Gastroesophageal sphincter (tissue), 4 donors: ENCODE data around the gene IPO4. TPM values are rescaled to one million over a fixed set of nuclear protein-coding genes. Genes with fewer than 3 reads are reported as not detected.

Source experiments
- ATAC-seq: fragments of 150-250 bp; one replicate; pipeline ENCODE4 v1.9.1; 2016; ENCODE audit warnings: mild to moderate bottlenecking, moderate library complexity
- H3K27ac ChIP-seq, 4 donors: fragments of 200-600 bp; sonication (generic) in 3 of 4; 1 replicate in 3 of 4; 2 replicates in 1 of 4; pipeline ENCODE4 v1.5.1; 2016 to 2019
- H3K27me3 ChIP-seq: fragments of 200-600 bp; sonication (generic); one replicate; pipeline ENCODE4 v1.5.1; 2019
- H3K36me3 ChIP-seq, 2 donors: fragments of 200-600 bp; sonication (generic); one replicate each; pipeline ENCODE4 v1.5.1; 2019; ENCODE audit warnings: control low read depth in 1 of 2
- H3K4me1 ChIP-seq, 3 donors: fragments of 200-600 bp; sonication (generic); 1 replicate in 2 of 3; 2 replicates in 1 of 3; pipeline ENCODE4 v1.5.1; 2016 to 2019; ENCODE audit warnings: control low read depth in 2 of 3
- H3K4me3 ChIP-seq, 2 donors: fragments of 200-600 bp; sonication (generic); one replicate each; pipeline ENCODE4 v1.5.1; 2019; ENCODE audit warnings: mild to moderate bottlenecking in 1 of 2, moderate library complexity in 1 of 2
- H3K9me3 ChIP-seq, 3 donors: fragments of 200-600 bp; sonication (generic); one replicate each; pipeline ENCODE4 v1.5.1; 2017 to 2019; ENCODE audit warnings: control low read depth in 2 of 3
- CTCF ChIP-seq, 4 experiments: fragments of 200-600 bp in 2 of 4; fragments of 450-650 bp in 2 of 4; sonication (generic) in 1 of 4; IDR thresholded peaks; one replicate each; pipeline ENCODE4 v1.5.1; 2017 to 2019; ENCODE audit warnings: antibody characterized with exemption in 4 of 4, mild to moderate bottlenecking in 2 of 4, moderate library complexity in 2 of 4
- EP300 ChIP-seq: sonication (generic); formaldehyde crosslinking; IDR thresholded peaks from one replicate; pipeline ENCODE4 v1.6.1; 2017; ENCODE audit warnings: antibody characterized with exemption, mild to moderate bottlenecking
- POLR2A ChIP-seq, 2 donors: fragments of 450-650 bp; IDR thresholded peaks; one replicate each; pipeline ENCODE4 v1.6.1; 2017; ENCODE audit warnings: antibody characterized with exemption in 2 of 2, mild to moderate bottlenecking in 2 of 2, moderate library complexity in 1 of 2
- POLR2AphosphoS5 ChIP-seq: sonication (generic); formaldehyde crosslinking; IDR thresholded peaks from one replicate; pipeline ENCODE4 v1.6.1; 2017; ENCODE audit warnings: antibody characterized with exemption
- WGBS, 2 donors: methylation state at CpG; one replicate each; pipeline ENCODE4 v1.1.5; 2018; ENCODE audit warnings: low coverage in 1 of 2; 5-methylcytosine and 5-hydroxymethylcytosine counted together
- total RNA-seq, 4 donors: library from RNA; depleted of rRNA; stranded (reverse); fragments of >200 nt; gene quantifications; one replicate each; pipeline ENCODE4 v1.1.0, GENCODE V29; 2016

Gene IPO4
- total RNA-seq, 4 donors from 2014 or later = 16.8 to 31.6 (median 27.0) TPM

- no peaks in the 10 kb centered on the region for H3K27me3 ChIP-seq
- no peaks in the 10 kb centered on the region for H3K9me3 ChIP-seq
- peaks cover 0 to 70% of the 10 kb centered on the region in 2 donors for H3K36me3 ChIP-seq
- no peak for ATAC-seq
- H3K4me3 ChIP-seq = peak overlapping the region in 1 of 2 donors; percentile 77
- peaks cover 0 to 30% (median 10%) of the 10 kb centered on the region in 3 donors for H3K4me1 ChIP-seq
- WGBS, 2 donors = 0% methylated on average over 3 of the region's 3 CpGs; no CpG with 5 or more reads in 1 of the 2 donors
- no peak for TF ChIP-seq POLR2AphosphoS5
- TF ChIP-seq POLR2A (IDR thresholded peaks at IDR 0.05) = no peak
- TF ChIP-seq EP300 = no peak
- TF ChIP-seq CTCF (IDR thresholded peaks at IDR 0.05) = no peak
- H3K27ac ChIP-seq = peak overlapping the region in 3 of 4 donors; percentile 72 to 83 (median 81)
Observed at GRCh38 chr14:24189059-24189375, 401 bp upstream of the IPO4 start.

- no peaks in the 10 kb centered on the region for H3K9me3 ChIP-seq
- ATAC-seq = no peak
- H3K4me1 ChIP-seq = peaks cover 0 to 28% (median 10%) of the 10 kb centered on the region in 3 donors
- TF ChIP-seq CTCF (IDR thresholded peaks at IDR 0.05) (no peak), POLR2AphosphoS5 (no peak), EP300 (no peak), POLR2A (IDR thresholded peaks at IDR 0.05) (no peak)
- H3K4me3 ChIP-seq = peak overlapping the region in 1 of 2 donors; percentile 77
- WGBS, 2 donors = 100% methylated on average over 1 of the region's 2 CpGs; no CpG with 5 or more reads in 1 of the 2 donors
- H3K36me3 ChIP-seq = peaks cover 0 to 70% of the 10 kb centered on the region in 2 donors
- H3K27ac ChIP-seq = peak overlapping the region in 3 of 4 donors; percentile 72 to 83 (median 81)
- H3K27me3 ChIP-seq = no peaks in the 10 kb centered on the region
Observed at GRCh38 chr14:24187539-24187915, 1.1 kb downstream of the IPO4 start.

GRCh38 chr14:24186831-24187538 is 1.6 kb downstream of the IPO4 start:
- H3K27ac ChIP-seq = no peak overlapping the region
- TF ChIP-seq CTCF (IDR thresholded peaks at IDR 0.05) = no peak
- no peaks in the 10 kb centered on the region for H3K9me3 ChIP-seq
- peaks cover 0 to 22% (median 10%) of the 10 kb centered on the region in 3 donors for H3K4me1 ChIP-seq
- no peak overlapping the region for H3K4me3 ChIP-seq
- no peaks in the 10 kb centered on the region for H3K27me3 ChIP-seq
- WGBS, 2 donors = 80 to 97% methylated on average over 1 to 6 of the region's 10 CpGs
- H3K36me3 ChIP-seq = peaks cover 0 to 70% of the 10 kb centered on the region in 2 donors
- no peak for ATAC-seq

GRCh38 chr14:24185741-24186140 is 2.9 kb downstream of the IPO4 start:
- Histone ChIP-seq H3K9me3 (no peaks in the 10 kb centered on the region), H3K27ac (no peak overlapping the region), H3K4me1 (peaks cover 0 to 21% (median 10%) of the 10 kb centered on the region in 3 donors), H3K27me3 (no peaks in the 10 kb centered on the region), H3K36me3 (peaks cover 0 to 70% of the 10 kb centered on the region in 2 donors), H3K4me3 (no peak overlapping the region)
- WGBS, 2 donors = 60 to 91% methylated on average over 1 to 5 of the region's 11 CpGs
- ATAC-seq = no peak
- TF ChIP-seq EP300 (no peak), CTCF (IDR thresholded peaks at IDR 0.05) (no peak)

GRCh38 chr14:24185026-24185425 is 3.6 kb downstream of the IPO4 start:
- TF ChIP-seq POLR2AphosphoS5 (no peak), CTCF (IDR thresholded peaks at IDR 0.05) (no peak), POLR2A (IDR thresholded peaks at IDR 0.05) (no peak), EP300 (no peak)
- Histone ChIP-seq H3K9me3 (no peaks in the 10 kb centered on the region), H3K36me3 (peaks cover 0 to 70% of the 10 kb centered on the region in 2 donors), H3K4me3 (no peak overlapping the region), H3K27ac (no peak overlapping the region), H3K27me3 (no peaks in the 10 kb centered on the region), H3K4me1 (peaks cover 0 to 27% (median 10%) of the 10 kb centered on the region in 3 donors)
- WGBS, 2 donors = 85 to 86% methylated on average over 2 to 4 of the region's 7 CpGs
- no peak for ATAC-seq
